Gastroesophageal sphincter (tissue), 4 donors: ENCODE data around the gene HEYL. TPM values are rescaled to one million over a fixed set of nuclear protein-coding genes. Genes with fewer than 3 reads are reported as not detected.
A peak's percentile ranks its signal among the peaks of the same experiment; 100 is the strongest.
"Not testable (repeated sequence)": the region's sequence is repeated elsewhere in the genome, so short reads cannot be mapped to it uniquely, and the experiment has no call there.

Source experiments
- ATAC-seq: fragments of 150-250 bp; one replicate; pipeline ENCODE4 v1.9.1; 2016; ENCODE audit warnings: mild to moderate bottlenecking, moderate library complexity
- H3K27ac ChIP-seq, 4 donors: fragments of 200-600 bp; sonication (generic) in 3 of 4; 1 replicate in 3 of 4; 2 replicates in 1 of 4; pipeline ENCODE4 v1.5.1; 2016 to 2019
- H3K27me3 ChIP-seq: fragments of 200-600 bp; sonication (generic); one replicate; pipeline ENCODE4 v1.5.1; 2019
- H3K36me3 ChIP-seq, 2 donors: fragments of 200-600 bp; sonication (generic); one replicate each; pipeline ENCODE4 v1.5.1; 2019; ENCODE audit warnings: control low read depth in 1 of 2
- H3K4me1 ChIP-seq, 3 donors: fragments of 200-600 bp; sonication (generic); 1 replicate in 2 of 3; 2 replicates in 1 of 3; pipeline ENCODE4 v1.5.1; 2016 to 2019; ENCODE audit warnings: control low read depth in 2 of 3
- H3K4me3 ChIP-seq, 2 donors: fragments of 200-600 bp; sonication (generic); one replicate each; pipeline ENCODE4 v1.5.1; 2019; ENCODE audit warnings: mild to moderate bottlenecking in 1 of 2, moderate library complexity in 1 of 2
- H3K9me3 ChIP-seq, 3 donors: fragments of 200-600 bp; sonication (generic); one replicate each; pipeline ENCODE4 v1.5.1; 2017 to 2019; ENCODE audit warnings: control low read depth in 2 of 3
- CTCF ChIP-seq, 4 experiments: fragments of 200-600 bp in 2 of 4; fragments of 450-650 bp in 2 of 4; sonication (generic) in 1 of 4; IDR thresholded peaks; one replicate each; pipeline ENCODE4 v1.5.1; 2017 to 2019; ENCODE audit warnings: antibody characterized with exemption in 4 of 4, mild to moderate bottlenecking in 2 of 4, moderate library complexity in 2 of 4
- EP300 ChIP-seq: sonication (generic); formaldehyde crosslinking; IDR thresholded peaks from one replicate; pipeline ENCODE4 v1.6.1; 2017; ENCODE audit warnings: antibody characterized with exemption, mild to moderate bottlenecking
- POLR2A ChIP-seq, 2 donors: fragments of 450-650 bp; IDR thresholded peaks; one replicate each; pipeline ENCODE4 v1.6.1; 2017; ENCODE audit warnings: antibody characterized with exemption in 2 of 2, mild to moderate bottlenecking in 2 of 2, moderate library complexity in 1 of 2
- POLR2AphosphoS5 ChIP-seq: sonication (generic); formaldehyde crosslinking; IDR thresholded peaks from one replicate; pipeline ENCODE4 v1.6.1; 2017; ENCODE audit warnings: antibody characterized with exemption
- WGBS, 2 donors: methylation state at CpG; one replicate each; pipeline ENCODE4 v1.1.5; 2018; ENCODE audit warnings: low coverage in 1 of 2; 5-methylcytosine and 5-hydroxymethylcytosine counted together
- total RNA-seq, 4 donors: library from RNA; depleted of rRNA; stranded (reverse); fragments of >200 nt; gene quantifications; one replicate each; pipeline ENCODE4 v1.1.0, GENCODE V29; 2016

Gene HEYL
- total RNA-seq, 4 donors from 2014 or later = 3.0 to 8.4 (median 6.0) TPM

DNA sequence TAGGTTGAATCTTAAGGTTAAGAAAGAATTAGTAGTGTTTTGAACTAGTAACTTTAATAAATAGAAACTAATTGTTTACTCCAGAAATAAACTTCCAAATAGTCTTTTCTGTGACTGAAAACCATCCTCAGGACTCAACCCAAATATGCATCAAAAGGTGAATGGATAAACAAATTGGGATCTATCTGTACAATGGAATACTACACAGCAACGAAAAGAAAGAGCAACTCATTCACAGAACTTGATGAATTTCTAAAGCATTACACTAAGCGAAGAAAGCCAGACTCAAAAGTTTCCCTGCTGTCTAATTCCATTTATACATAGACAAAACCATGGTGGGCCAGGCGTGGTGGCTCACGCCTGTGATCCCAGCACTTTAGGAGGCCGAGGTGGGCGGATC lies 25.0 kb downstream of the HEYL start:
- Histone ChIP-seq H3K27ac (no peak overlapping the region), H3K4me1 (peaks cover 0 to 2% (median 0%) of the 10 kb centered on the region in 3 donors), H3K27me3 (peaks cover 10% of the 10 kb centered on the region), H3K9me3 (no peaks in the 10 kb centered on the region), H3K36me3 (no peaks in the 10 kb centered on the region), H3K4me3 (no peak overlapping the region)
- ATAC-seq = no peak
- no peak for TF ChIP-seq EP300
- TF ChIP-seq CTCF (IDR thresholded peaks at IDR 0.05) = no peak
- TF ChIP-seq POLR2A (IDR thresholded peaks at IDR 0.05) = no peak
- TF ChIP-seq POLR2AphosphoS5 = no peak
- WGBS, 2 donors = 87% methylated on average over 5 of the region's 6 CpGs; no CpG with 5 or more reads in 1 of the 2 donors

DNA sequence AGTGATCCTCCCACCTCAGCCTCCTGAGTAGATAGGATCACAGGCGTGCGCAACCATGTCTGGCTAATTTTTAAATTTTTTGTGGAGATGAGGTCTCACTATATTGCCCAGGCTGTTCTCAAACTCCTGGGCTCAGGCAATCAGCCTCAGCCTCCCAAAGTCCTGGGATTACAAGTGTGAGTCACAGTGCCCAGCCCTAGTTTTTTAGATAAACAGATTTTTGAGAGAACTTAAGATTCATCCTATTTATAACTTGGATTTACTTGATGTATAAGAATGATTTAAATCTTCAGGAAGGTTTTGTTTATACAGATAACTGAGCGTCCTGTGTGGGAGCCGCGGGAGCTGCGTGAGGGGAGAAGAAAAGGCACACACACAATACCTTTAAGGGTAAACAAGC lies 26.2 kb downstream of the HEYL start:
- WGBS, 2 donors = 82 to 83% methylated on average over 2 to 5 of the region's 6 CpGs
- TF ChIP-seq EP300 (no peak), POLR2A (IDR thresholded peaks at IDR 0.05) (no peak), POLR2AphosphoS5 (no peak), CTCF (IDR thresholded peaks at IDR 0.05) (no peak)
- H3K27ac ChIP-seq = no peak overlapping the region
- no peak overlapping the region for H3K4me3 ChIP-seq
- H3K4me1 ChIP-seq = peaks cover 0 to 5% (median 0%) of the 10 kb centered on the region in 3 donors
- no peaks in the 10 kb centered on the region for H3K36me3 ChIP-seq
- H3K27me3 ChIP-seq = peaks cover 22% of the 10 kb centered on the region
- ATAC-seq = no peak
- H3K9me3 ChIP-seq = no peaks in the 10 kb centered on the region

GRCh38 chr1:39609618-39610331 lies 29.7 kb downstream of the HEYL start:
- WGBS, 2 donors = 35% methylated on average over 11 of the region's 42 CpGs; no CpG with 5 or more reads in 1 of the 2 donors
- peak overlapping the region in 3 of 4 donors; percentile 5 to 32 (median 17) for H3K27ac ChIP-seq
- peaks cover 28% of the 10 kb centered on the region for H3K27me3 ChIP-seq
- H3K4me3 ChIP-seq = peak overlapping the region in 1 of 2 donors; percentile 9
- H3K36me3 ChIP-seq = no peaks in the 10 kb centered on the region
- ATAC-seq = peak; percentile 77
- H3K9me3 ChIP-seq = no peaks in the 10 kb centered on the region
- TF ChIP-seq CTCF (IDR thresholded peaks at IDR 0.05) = peak in 2 of 4 experiments; percentile 62 to 80
- no peak for TF ChIP-seq POLR2AphosphoS5
- peaks cover 0 to 11% (median 0%) of the 10 kb centered on the region in 3 donors for H3K4me1 ChIP-seq

GRCh38 chr1:39608921-39609320 lies 30.5 kb downstream of the HEYL start:
- 65 to 80% methylated on average over 3 to 8 of the region's 8 CpGs for WGBS, 2 donors
- Histone ChIP-seq H3K27ac (no peak overlapping the region), H3K4me1 (peaks cover 0 to 11% (median 0%) of the 10 kb centered on the region in 3 donors), H3K36me3 (no peaks in the 10 kb centered on the region), H3K4me3 (no peak overlapping the region), H3K9me3 (no peaks in the 10 kb centered on the region), H3K27me3 (peaks cover 28% of the 10 kb centered on the region)
- TF ChIP-seq POLR2AphosphoS5 (no peak), POLR2A (IDR thresholded peaks at IDR 0.05) (no peak), EP300 (no peak), CTCF (IDR thresholded peaks at IDR 0.05) (no peak)
- no peak for ATAC-seq

DNA sequence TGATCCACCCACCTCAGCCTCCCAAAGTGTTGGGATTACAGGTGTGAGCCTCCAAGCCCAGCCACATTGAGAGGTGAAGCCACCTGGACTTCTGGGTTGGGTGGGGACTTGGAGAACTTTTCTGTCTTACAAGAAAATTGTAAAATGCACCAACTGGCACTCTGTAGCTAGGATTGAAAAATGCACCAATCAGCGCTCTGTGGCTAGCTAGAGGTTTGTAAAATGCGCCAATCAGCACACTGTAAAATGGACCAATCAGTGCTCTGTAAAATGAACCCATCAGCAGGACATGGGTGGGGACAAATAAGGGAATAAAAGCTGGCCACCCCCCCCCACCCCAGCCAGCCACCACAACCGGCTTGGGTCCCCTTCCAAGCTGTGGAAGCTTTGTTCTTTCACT lies 35.8 kb downstream of the HEYL start:
- peaks cover 22% of the 10 kb centered on the region for H3K27me3 ChIP-seq
- H3K4me1 ChIP-seq, H3K36me3 ChIP-seq, ATAC-seq, H3K4me3 ChIP-seq, H3K9me3 ChIP-seq, H3K27ac ChIP-seq: not testable (repeated sequence)
- 80% methylated on average over 1 to 2 of the region's 3 CpGs for WGBS, 2 donors

DNA sequence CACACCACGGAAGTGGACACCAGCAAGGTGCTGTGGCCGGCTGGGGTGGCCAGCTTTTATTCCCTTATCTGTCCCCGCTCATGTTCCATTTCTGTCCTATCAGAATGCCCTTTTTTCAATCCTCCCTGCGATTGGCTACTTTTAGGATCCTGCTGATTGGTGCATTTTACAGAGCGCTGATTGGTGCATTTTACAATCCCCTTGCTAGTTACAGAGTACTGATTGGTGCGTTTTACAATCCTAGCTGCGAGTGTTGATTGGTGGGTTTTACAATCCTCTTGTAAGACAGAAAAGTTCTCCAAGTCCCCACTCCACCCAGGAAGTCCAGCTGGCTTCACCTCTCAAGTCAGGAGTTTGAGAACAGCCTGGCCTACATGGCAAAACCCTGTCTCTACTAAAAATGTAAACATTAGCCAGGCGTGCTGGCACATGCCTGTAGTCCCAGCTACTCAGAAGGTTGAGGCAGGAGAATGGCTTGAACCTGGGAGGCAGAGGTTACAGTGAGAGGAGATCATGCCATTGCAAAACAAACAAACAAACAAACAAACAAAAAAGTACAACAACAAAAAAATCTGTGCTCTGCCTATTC lies 37.7 kb downstream of the HEYL start:
- not testable (repeated sequence) for H3K9me3 ChIP-seq, H3K36me3 ChIP-seq, ATAC-seq, H3K27ac ChIP-seq, H3K4me3 ChIP-seq, H3K4me1 ChIP-seq
- H3K27me3 ChIP-seq = peaks cover 13% of the 10 kb centered on the region
- 80 to 93% methylated on average over 4 to 6 of the region's 8 CpGs for WGBS, 2 donors
